HepG2 (cell line): ENCODE measurements around the gene JPH3. TPM values are rescaled to one million over a fixed set of nuclear protein-coding genes. Genes with fewer than 3 reads are reported as not detected.
A peak's percentile ranks its signal among the peaks of the same experiment; 100 is the strongest.

Source experiments
- HHEX ChIP-seq: IDR thresholded peaks from 2 replicates; pipeline ENCODE4 v1.6.1; 2016; ENCODE audit warnings: control low read depth
- KAT8 ChIP-seq: IDR thresholded peaks from 2 replicates; pipeline ENCODE4 v1.6.1; 2016; ENCODE audit warnings: missing genetic modification reagents, missing compliant biosample characterization
- MEF2D ChIP-seq: sonication (generic); formaldehyde crosslinking; IDR thresholded peaks from 2 replicates; pipeline ENCODE4 v1.5.1; 2020; ENCODE audit warnings: mild to moderate bottlenecking, missing genetic modification reagents
- MEIS1 ChIP-seq: sonication (generic); formaldehyde crosslinking; IDR thresholded peaks from 2 replicates; pipeline ENCODE4 v1.9.0; 2021; ENCODE audit warnings: mild to moderate bottlenecking, missing genetic modification reagents, moderate library complexity, borderline replicate concordance
- MEIS2 ChIP-seq: sonication (generic); formaldehyde crosslinking; IDR thresholded peaks from 2 replicates; pipeline ENCODE4 v1.9.0; 2021; ENCODE audit warnings: mild to moderate bottlenecking, missing genetic modification reagents
- MYC ChIP-seq: sonication (generic); formaldehyde crosslinking; IDR thresholded peaks from 2 replicates; pipeline ENCODE4 v1.9.0; 2021; ENCODE audit warnings: missing genetic modification reagents, borderline replicate concordance
- RNF219 ChIP-seq: sonication (generic); formaldehyde crosslinking; IDR thresholded peaks from 2 replicates; pipeline ENCODE4 v1.5.0; 2020; ENCODE audit warnings: mild to moderate bottlenecking, missing genetic modification reagents
- RXRB ChIP-seq: IDR thresholded peaks from 2 replicates; pipeline ENCODE4 v1.6.1; 2016; ENCODE audit warnings: borderline replicate concordance, missing genetic modification reagents, missing compliant biosample characterization
- SRF ChIP-seq: IDR thresholded peaks from 2 replicates; pipeline ENCODE4 v1.6.1; 2011; ENCODE audit warnings: mild to moderate bottlenecking, low read depth, low read length, moderate library complexity
- ZBTB26 ChIP-seq: IDR thresholded peaks from 2 replicates; pipeline ENCODE4 v1.6.1; 2016; ENCODE audit warnings: missing compliant biosample characterization, missing genetic modification reagents, borderline replicate concordance
- ZC3H13 ChIP-seq: sonication (generic); formaldehyde crosslinking; IDR thresholded peaks from 2 replicates; pipeline ENCODE4 v1.8.1; 2023; ENCODE audit warnings: mild to moderate bottlenecking, missing genetic modification reagents, moderate library complexity
- ZFP37 ChIP-seq: sonication (generic); formaldehyde crosslinking; IDR thresholded peaks from 2 replicates; pipeline ENCODE4 v1.4.0; 2020; ENCODE audit warnings: missing genetic modification reagents, borderline replicate concordance
- ZNF142 ChIP-seq: sonication (generic); formaldehyde crosslinking; IDR thresholded peaks from 2 replicates; pipeline ENCODE4 v1.4.0; 2020; ENCODE audit warnings: missing genetic modification reagents
- ZNF574 ChIP-seq: sonication (generic); formaldehyde crosslinking; IDR thresholded peaks from 2 replicates; pipeline ENCODE4 v1.4.0; 2020; ENCODE audit warnings: missing genetic modification reagents
- ZNF580 ChIP-seq: IDR thresholded peaks from 2 replicates; pipeline ENCODE4 v1.6.1; 2016; ENCODE audit warnings: low read depth, borderline replicate concordance
- ZNF614 ChIP-seq: IDR thresholded peaks from 2 replicates; pipeline ENCODE4 v1.6.1; 2018; ENCODE audit warnings: missing biosample characterization, missing genetic modification reagents, inconsistent platforms, borderline replicate concordance
- ZNF768 ChIP-seq: sonication (generic); formaldehyde crosslinking; IDR thresholded peaks from 2 replicates; pipeline ENCODE4 v1.4.0; 2020; ENCODE audit warnings: missing genetic modification reagents
- ZNF792 ChIP-seq: IDR thresholded peaks from 2 replicates; pipeline ENCODE4 v1.6.1; 2016
- polyA plus RNA-seq, 8 experiments: library from polyadenylated mRNA; depleted of rRNA in 3 of 8; stranded (reverse) in 7 of 8; unstranded in 1 of 8; fragments of >200 nt; fragmentation: Illumina TruSeq in 4 of 8; extraction: Trizol in 4 of 8; gene quantifications; 2 replicates each; pipeline versions ENCODE4 v1.2.1 to v1.2.3, GENCODE V29; 2011 to 2016; ENCODE audit warnings: low read depth in 4 of 8, missing spikeins in 1 of 8, mixed read lengths in 1 of 8; ENCODE audit not compliant: insufficient read depth in 1 of 8
- total RNA-seq, 5 experiments: library from RNA; depleted of rRNA; stranded (reverse); fragments of >200 nt; fragmentation: Illumina TruSeq; extraction: Trizol; gene quantifications; 2 replicates each; pipeline ENCODE4 v1.2.3, GENCODE V29; 2016; ENCODE audit warnings: low read depth in 1 of 5

JPH3 gene
- total and polyA plus RNA-seq, 2 of the 13 experiments (the other 11 are each of a cell fraction or from before 2014, with no cell fraction given), result not detected

- TF ChIP-seq ZNF142 (CRISPR knock-in tag) (0 out of 2 replicates have a peak, but pooled peaks have one; percentile 45), MEF2D (CRISPR knock-in tag) (0 out of 2 replicates have a peak, but pooled peaks have one; percentile 36), RXRB (0 out of 2 replicates have a peak, but pooled peaks have one; percentile 21), MEIS2 (CRISPR knock-in tag) (peak; percentile 85), ZNF580 (CRISPR knock-in tag) (0 out of 2 replicates have a peak, but pooled peaks have one; percentile 66), ZNF614 (CRISPR knock-in tag) (peak; percentile 46; the same call in 1 of the 2 replicates), HHEX (0 out of 2 replicates have a peak, but pooled peaks have one; percentile 15), RNF219 (CRISPR knock-in tag) (no peak), MYC (CRISPR knock-in tag) (peak; percentile 57; the same call in 1 of the 2 replicates), ZNF574 (CRISPR knock-in tag) (peak; percentile 69; the same call in 1 of the 2 replicates), ZNF792 (CRISPR knock-in tag) (peak; percentile 65; the same call in 1 of the 2 replicates), KAT8 (CRISPR knock-in tag) (0 out of 2 replicates have a peak, but pooled peaks have one; percentile 25), ZNF768 (CRISPR knock-in tag) (peak; percentile 48; the same call in 1 of the 2 replicates), SRF (no peak), MEIS1 (no peak), ZBTB26 (CRISPR knock-in tag) (peak; percentile 77; the same call in 1 of the 2 replicates), ZFP37 (peak; percentile 83; the same call in 1 of the 2 replicates), ZC3H13 (CRISPR knock-in tag) (0 out of 2 replicates have a peak, but pooled peaks have one; percentile 31)
These were observed 59.3 kb downstream of the JPH3 start (continued) for GRCh38 chr16:87661561-87661960.
